Activated CD8-positive, alpha-beta memory T cell treated with anti-CD3 and anti-CD28 coated beads, Interleukin-2, amount 10 ng/mL, durations not matched to agents 7 days and 5 days (primary cell): ENCODE results near the gene ZNF264. TPM values are rescaled to one million over a fixed set of nuclear protein-coding genes. Genes with fewer than 3 reads are reported as not detected.

ENCODE experiments used
- ATAC-seq: fragments of 150-1000 bp; cut with Tn5 transposase; one replicate; pipeline ENCODE4 v1.10.0; 2021; ENCODE audit warnings: moderate library complexity
- CTCF ChIA-PET: fragments of 350-600 bp; sonication (Branson Sonifier 250); formaldehyde crosslinking; loops from one replicate; lab custom pipeline; 2021; ENCODE audit warnings: antibody characterized with exemption; lab: Charles Lee
- DNase-seq: peaks from one replicate; pipeline ENCODE4 v3.0.0-alpha.2; 2020
- H3K27ac Mint-ChIP-seq: one replicate; pipeline ENCODE4 v1.8.0; 2021; ENCODE audit warnings: mild to moderate bottlenecking, mixed read lengths
- H3K27me3 Mint-ChIP-seq: one replicate; pipeline ENCODE4 v1.8.0; 2021; ENCODE audit warnings: mixed read lengths
- H3K36me3 Mint-ChIP-seq: one replicate; pipeline ENCODE4 v1.8.0; 2021; ENCODE audit warnings: mild to moderate bottlenecking, mixed read lengths
- H3K4me1 Mint-ChIP-seq: one replicate; pipeline ENCODE4 v1.8.0; 2021; ENCODE audit warnings: mixed read lengths
- H3K4me3 Mint-ChIP-seq: one replicate; pipeline ENCODE4 v1.8.0; 2021; ENCODE audit warnings: mild to moderate bottlenecking, moderate library complexity, mixed read lengths
- H3K9me3 Mint-ChIP-seq: one replicate; pipeline ENCODE4 v1.8.0; 2022; ENCODE audit warnings: low read depth, mixed read lengths
- total RNA-seq, 2 experiments: library from RNA; stranded (reverse); gene quantifications; one replicate each; pipeline ENCODE4 v1.2.3, GENCODE V29; 2021

ZNF264 gene
- total RNA-seq, 2 experiments from 2014 or later = 27.5 to 40.4 TPM

- DNase-seq = no peak
- H3K36me3 Mint-ChIP-seq = peaks cover 50% of the 10 kb centered on the region
- CTCF ChIA-PET = no interaction called here
- H3K27me3 Mint-ChIP-seq = no peaks in the 10 kb centered on the region
- peaks cover 9% of the 10 kb centered on the region for H3K9me3 Mint-ChIP-seq
- H3K27ac Mint-ChIP-seq = no peak overlapping the region
- no peak overlapping the region for H3K4me3 Mint-ChIP-seq
- H3K4me1 Mint-ChIP-seq = no peaks in the 10 kb centered on the region
- no peak for ATAC-seq
Measured at GRCh38 chr19:57262044-57262443, 70.7 kb downstream of the ZNF264 start.

- peaks cover 9% of the 10 kb centered on the region for H3K9me3 Mint-ChIP-seq
- peaks cover 51% of the 10 kb centered on the region for H3K36me3 Mint-ChIP-seq
- no peaks in the 10 kb centered on the region for H3K27me3 Mint-ChIP-seq
- ATAC-seq (no peak), DNase-seq (no peak)
- no peak overlapping the region for H3K27ac Mint-ChIP-seq
- CTCF ChIA-PET = interaction anchor here (1.1 kb wide), 1 partner anchor 104 kb away, joined by 3 read pairs; no protein-coding TSS in a partner anchor
- no peaks in the 10 kb centered on the region for H3K4me1 Mint-ChIP-seq
- H3K4me3 Mint-ChIP-seq = no peak overlapping the region
Measured at GRCh38 chr19:57263244-57263741, 72.0 kb downstream of the ZNF264 start.

- H3K4me3 Mint-ChIP-seq = no peak overlapping the region
- H3K27me3 Mint-ChIP-seq = no peaks in the 10 kb centered on the region
- H3K9me3 Mint-ChIP-seq = peaks cover 3% of the 10 kb centered on the region
- H3K4me1 Mint-ChIP-seq = peaks cover 1% of the 10 kb centered on the region
- H3K27ac Mint-ChIP-seq = no peak overlapping the region
- DNase-seq (no peak), ATAC-seq (no peak)
- CTCF ChIA-PET = no interaction called here
- H3K36me3 Mint-ChIP-seq = peaks cover 30% of the 10 kb centered on the region
Measured at GRCh38 chr19:57267291-57267690, 76.0 kb downstream of the ZNF264 start.

- H3K4me1 Mint-ChIP-seq = peaks cover 1% of the 10 kb centered on the region
- peaks cover 35% of the 10 kb centered on the region for H3K36me3 Mint-ChIP-seq
- no peak overlapping the region for H3K27ac Mint-ChIP-seq
- no peaks in the 10 kb centered on the region for H3K27me3 Mint-ChIP-seq
- ATAC-seq (no peak), DNase-seq (no peak)
- CTCF ChIA-PET = no interaction called here
- H3K9me3 Mint-ChIP-seq = peaks cover 3% of the 10 kb centered on the region
- no peak overlapping the region for H3K4me3 Mint-ChIP-seq
Measured at GRCh38 chr19:57269515-57270250, 78.4 kb downstream of the ZNF264 start.

- CTCF ChIA-PET = no interaction called here
- ATAC-seq = no peak
- peaks cover 40% of the 10 kb centered on the region for H3K36me3 Mint-ChIP-seq
- no peak overlapping the region for H3K4me3 Mint-ChIP-seq
- DNase-seq = no peak
- H3K9me3 Mint-ChIP-seq = no peaks in the 10 kb centered on the region
- no peak overlapping the region for H3K27ac Mint-ChIP-seq
- H3K27me3 Mint-ChIP-seq = no peaks in the 10 kb centered on the region
- H3K4me1 Mint-ChIP-seq = peaks cover 1% of the 10 kb centered on the region
Measured at GRCh38 chr19:57271280-57271679, 80.0 kb downstream of the ZNF264 start.

Other genes starting within 250 kb of the ZNF264 start
- gene USP29, start 71.5 kb upstream of the ZNF264 start, total RNA-seq = not detected
- gene ZIM3, start 46.3 kb upstream of the ZNF264 start, total RNA-seq = not detected
- not detected for gene DUXA, start 24.0 kb upstream of the ZNF264 start, total RNA-seq
- 1 to 10 TPM in 1 of 2 experiments, under 1 TPM in 1; 0.70 to 1.2 TPM for gene AURKC, start 39.5 kb downstream of the ZNF264 start, total RNA-seq
- gene ZNF805, start 49.1 kb downstream of the ZNF264 start, total RNA-seq = 10 to 100 TPM in 1 of 2 experiments, 1 to 10 TPM in 1; 9.4 to 11.3 TPM
- 10 to 100 TPM; 55.2 to 67.2 TPM for gene ZNF460, start 89.0 kb downstream of the ZNF264 start, total RNA-seq
- 1 to 10 TPM; 8.8 to 9.4 TPM for gene ZNF543, start 129.0 kb downstream of the ZNF264 start, total RNA-seq
- 10 to 100 TPM in 1 of 2 experiments, 1 to 10 TPM in 1; 9.3 to 10.2 TPM for gene ZNF304, start 159.8 kb downstream of the ZNF264 start, total RNA-seq
- gene TRAPPC2B, start 172.1 kb downstream of the ZNF264 start, total RNA-seq = 10 to 100 TPM in 1 of 2 experiments, 1 to 10 TPM in 1; 9.8 to 11.2 TPM
- 1 to 10 TPM; 3.5 to 4.4 TPM for gene ZNF547, start 172.1 kb downstream of the ZNF264 start, total RNA-seq
- gene ZNF548, start 198.4 kb downstream of the ZNF264 start, total RNA-seq = 10 to 100 TPM; 23.8 to 28.8 TPM
- gene ZNF17, start 219.7 kb downstream of the ZNF264 start, total RNA-seq = 10 to 100 TPM; 14.3 to 14.6 TPM
- gene ZNF749, start 243.8 kb downstream of the ZNF264 start, total RNA-seq = 10 to 100 TPM; 13.1 to 13.3 TPM